SK-N-MC (cell line): ENCODE data around the gene TSPAN5.

Experiments
- EZH2 ChIP-seq: fragments of 200-600 bp; sonication (generic); IDR thresholded peaks from one replicate; pipeline ENCODE4 v1.6.1; 2017; ENCODE audit warnings: antibody characterized with exemption
- POLR2AphosphoS5 ChIP-seq: IDR thresholded peaks from 2 replicates; pipeline ENCODE4 v1.6.1; 2012; ENCODE audit warnings: mild to moderate bottlenecking, low read depth, low read length, borderline replicate concordance

DNA sequence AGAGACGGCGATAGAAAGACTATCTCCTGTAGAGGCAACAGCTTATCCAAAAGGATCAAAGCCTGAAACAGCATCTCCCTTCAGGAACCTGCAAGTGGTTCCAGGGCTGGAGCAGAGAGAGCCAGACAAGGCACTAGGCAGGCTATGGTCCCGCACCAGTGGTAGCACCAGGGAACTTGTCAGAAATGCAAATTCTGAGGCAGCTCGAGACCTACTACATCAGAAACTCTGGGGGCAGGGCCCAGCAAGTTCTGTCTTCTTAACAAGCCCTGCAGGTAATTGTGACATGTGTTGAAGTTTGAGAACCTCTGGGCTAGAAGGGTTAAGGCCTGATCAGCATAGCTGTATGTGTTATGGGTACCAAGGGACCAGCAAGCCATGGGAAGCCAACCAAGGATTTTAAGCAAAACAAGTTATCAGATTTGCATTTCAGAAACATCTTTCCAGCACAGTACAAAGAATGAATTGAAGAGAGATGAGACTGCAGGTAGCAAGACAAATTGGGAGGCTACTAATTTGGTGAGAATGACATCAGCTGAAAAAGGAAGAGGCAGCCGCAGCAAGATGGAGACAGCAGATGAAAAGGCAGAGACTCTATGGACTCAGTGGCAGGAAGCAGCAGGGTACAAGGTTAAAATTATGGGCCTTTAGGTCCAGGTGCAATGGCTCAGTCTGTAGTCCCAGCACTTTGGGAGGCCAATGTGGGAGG, 139.7 kb downstream of the TSPAN5 start:
- TF ChIP-seq EZH2, result no peak
- TF ChIP-seq POLR2AphosphoS5, result no peak
